ENCODE measurements around the gene APEH. TPM values are rescaled to one million over a fixed set of nuclear protein-coding genes. Genes with fewer than 3 reads are reported as not detected.

APEH gene
- total RNA-seq: 96.8 and 122 TPM in 2 replicates

DNA sequence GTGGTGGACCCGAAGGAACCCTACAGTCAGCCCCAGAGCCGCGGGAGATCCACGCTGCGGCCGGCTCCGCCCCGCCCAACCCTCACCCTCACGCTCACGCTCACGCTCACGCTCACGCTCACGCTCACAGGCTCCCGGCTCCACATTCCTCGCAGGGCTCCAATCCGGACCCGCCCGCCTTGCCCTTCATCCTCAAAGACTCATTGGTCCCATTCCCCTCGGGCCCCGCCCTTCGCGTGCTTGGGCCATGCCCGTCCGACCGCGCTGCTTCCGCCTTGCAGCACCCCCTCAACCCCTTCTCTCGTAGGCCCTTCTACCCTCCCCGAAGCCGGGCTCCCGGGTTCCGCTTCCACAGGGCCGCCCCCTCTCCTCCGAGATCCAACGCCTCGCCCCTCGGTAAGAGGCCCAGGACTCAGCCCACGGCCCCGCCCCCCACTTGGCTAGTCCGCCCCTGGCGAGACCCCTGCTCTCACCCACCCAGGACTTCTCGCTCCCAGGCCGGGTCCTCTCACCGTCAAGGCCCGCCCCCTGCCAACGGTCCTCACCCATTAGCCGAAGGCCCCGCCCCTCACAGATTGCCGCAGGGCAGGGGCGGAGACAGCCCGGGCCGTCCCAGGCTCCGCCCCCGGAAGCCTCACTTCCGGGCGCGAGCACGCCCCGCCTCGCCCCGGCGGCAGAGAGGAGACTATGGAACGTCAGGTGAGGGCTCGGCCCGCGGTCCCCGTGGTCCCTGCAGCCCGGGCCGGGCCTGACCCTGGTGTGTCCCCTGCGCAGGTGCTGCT, at the start of gene APEH:
Gene APEH (plus strand): TSS at position 637 of the 782 bp plus-strand sequence. CDS start 51 bp downstream, at position 688.

DNA sequence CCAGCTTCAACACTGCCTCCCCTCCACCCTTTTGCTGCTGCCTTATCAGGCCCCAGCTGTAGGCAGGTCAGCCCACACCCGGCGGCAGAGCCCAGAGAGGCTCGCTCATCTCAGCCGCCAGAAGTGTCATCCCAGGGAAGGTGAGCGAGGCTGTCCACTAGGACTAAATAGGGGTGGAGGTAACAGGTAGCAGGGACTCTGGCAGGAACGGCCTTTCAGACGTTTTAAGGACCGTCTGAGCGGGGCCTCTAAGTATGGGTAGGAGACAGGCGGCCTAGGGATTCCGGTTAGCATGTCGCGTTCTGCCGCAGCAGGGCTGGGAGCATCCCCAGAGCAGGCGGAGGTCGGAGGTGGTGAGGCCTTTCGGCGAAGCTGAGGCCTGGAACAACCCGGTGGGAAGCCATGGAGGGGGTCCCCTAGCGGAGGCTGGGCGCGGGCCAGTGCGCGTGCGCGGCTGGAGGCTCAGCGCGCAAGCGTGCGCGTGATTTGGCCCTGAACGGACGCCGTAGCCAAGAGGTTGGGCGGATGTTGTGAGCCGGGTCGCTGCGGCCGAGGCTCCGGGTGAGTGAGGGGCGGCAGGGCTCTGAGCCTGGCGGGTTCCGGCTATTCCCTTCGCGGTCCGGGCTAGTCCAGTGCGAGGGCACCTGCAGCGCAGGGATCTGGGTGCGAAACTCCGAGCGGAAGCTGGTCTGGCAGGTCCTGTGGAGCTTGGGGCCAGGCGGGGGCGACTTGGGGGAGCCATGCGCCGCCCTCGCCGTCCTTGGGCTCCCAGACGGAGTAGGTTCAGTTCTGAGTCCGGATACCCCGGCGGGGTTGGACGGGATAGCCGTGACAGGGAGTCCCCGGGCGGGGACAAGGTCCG, 15.1 kb downstream of the APEH start, which contains the start of the genes MST1 and RNF123:
Gene MST1 (minus strand): TSS at position 429 of the 862 bp plus-strand sequence. CDS start 783 bp downstream, outside the sequence.
Gene RNF123 (plus strand): TSS at position 512 of the 862 bp plus-strand sequence. CDS start 1,609 bp downstream, outside the sequence.

GRCh38 chr3:49719214-49719884, 45.2 kb downstream of the APEH start, which contains the start of gene AMIGO3:
Gene AMIGO3, minus strand, starts transcription at chr3:49719684. Its CDS starts 219 bp downstream, at chr3:49719465.

DNA sequence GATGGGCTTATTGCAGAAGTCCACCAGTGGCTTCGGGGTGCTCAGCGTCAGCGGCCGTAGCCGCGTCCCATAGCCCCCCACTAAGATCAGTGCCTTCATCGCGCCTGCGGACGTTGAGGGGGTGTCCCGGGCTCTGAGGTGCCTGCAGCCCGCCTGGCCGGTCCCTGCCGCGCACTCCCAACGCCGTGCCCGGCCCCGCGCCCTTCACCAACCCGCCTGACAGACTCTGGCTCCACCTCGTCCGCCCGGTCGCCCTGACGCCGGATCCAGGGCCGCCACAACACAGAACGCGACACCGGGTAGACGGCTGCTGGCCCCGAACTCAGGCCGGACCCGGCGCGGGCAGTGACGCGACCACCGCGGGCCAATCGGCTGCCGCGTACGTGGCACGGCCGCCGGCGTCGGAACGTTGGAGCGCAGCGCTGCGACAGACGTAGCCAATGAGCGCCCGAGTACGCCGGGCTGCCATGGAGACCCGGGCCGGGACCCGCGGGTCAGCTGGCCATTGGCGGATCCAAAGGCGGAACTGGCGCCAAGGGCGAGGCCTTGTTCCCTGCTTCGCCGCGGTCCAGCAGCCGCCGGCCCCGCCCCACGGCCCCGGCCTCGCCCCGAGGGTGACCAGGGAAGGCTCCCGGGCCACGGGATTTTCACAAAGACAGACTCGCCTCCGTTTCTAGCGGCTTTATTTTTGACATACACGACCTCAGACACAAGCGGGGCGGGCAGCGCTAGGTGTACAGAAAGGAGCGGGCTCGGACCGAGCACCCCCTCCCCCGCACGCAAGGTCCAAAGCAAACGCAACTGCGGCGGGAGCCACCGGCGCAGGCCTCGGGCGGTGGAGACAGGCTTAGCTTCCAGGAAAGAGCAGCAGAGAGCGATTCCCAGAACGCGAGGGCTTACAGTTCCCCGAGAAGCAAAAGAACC, 49.7 kb downstream of the APEH start, which contains the start of gene GMPPB:
Gene GMPPB (minus strand): TSS at position 324 of the 924 bp plus-strand sequence. CDS start 225 bp downstream, at position 99.

Other genes starting within 250 kb of the APEH start
- 10.2 and 11.6 TPM in 2 replicates for gene NICN1, start 245.0 kb upstream of the APEH start, total RNA-seq
- gene DAG1, start 204.1 kb upstream of the APEH start, total RNA-seq: 113 and 115 TPM in 2 replicates
- gene BSN, start 119.9 kb upstream of the APEH start, total RNA-seq: 0.07 and 0.17 TPM in 2 replicates
- 5.4 and 13.2 TPM in 2 replicates for gene MST1, start 15.1 kb downstream of the APEH start, total RNA-seq
- gene RNF123, start 15.2 kb downstream of the APEH start, total RNA-seq: 32.1 and 38.6 TPM in 2 replicates
- not detected in 2 replicates for gene AMIGO3, start 45.3 kb downstream of the APEH start, total RNA-seq
- gene GMPPB, start 49.6 kb downstream of the APEH start, total RNA-seq: 31.1 and 35.7 TPM in 2 replicates
- gene IP6K1, start 112.2 kb downstream of the APEH start, total RNA-seq: 51.4 and 55.1 TPM in 2 replicates
- 0.07 TPM in 1 of 2 replicates, not detected in the other for gene CDHR4, start 125.5 kb downstream of the APEH start, total RNA-seq
- gene INKA1, start 128.9 kb downstream of the APEH start, total RNA-seq: 5.1 and 5.7 TPM in 2 replicates
- gene UBA7, start 139.6 kb downstream of the APEH start, total RNA-seq: 51.1 and 54.4 TPM in 2 replicates
- gene TRAIP, start 182.2 kb downstream of the APEH start, total RNA-seq: 1.8 and 3.3 TPM in 2 replicates
- gene CAMKV, start 195.6 kb downstream of the APEH start, total RNA-seq: not detected in 2 replicates
- 0.79 and 1.4 TPM in 2 replicates for gene MST1R, start 229.5 kb downstream of the APEH start, total RNA-seq